Measurements from ENCODE around the gene TSPAN18. TPM values are rescaled to one million over a fixed set of nuclear protein-coding genes. Genes with fewer than 3 reads are reported as not detected.
A peak's percentile ranks its signal among the peaks of the same experiment; 100 is the strongest.

TSPAN18 gene
- total RNA-seq, 4 donors from 2014 or later, result 31.1 to 74.6 (median 34.7) TPM

DNA sequence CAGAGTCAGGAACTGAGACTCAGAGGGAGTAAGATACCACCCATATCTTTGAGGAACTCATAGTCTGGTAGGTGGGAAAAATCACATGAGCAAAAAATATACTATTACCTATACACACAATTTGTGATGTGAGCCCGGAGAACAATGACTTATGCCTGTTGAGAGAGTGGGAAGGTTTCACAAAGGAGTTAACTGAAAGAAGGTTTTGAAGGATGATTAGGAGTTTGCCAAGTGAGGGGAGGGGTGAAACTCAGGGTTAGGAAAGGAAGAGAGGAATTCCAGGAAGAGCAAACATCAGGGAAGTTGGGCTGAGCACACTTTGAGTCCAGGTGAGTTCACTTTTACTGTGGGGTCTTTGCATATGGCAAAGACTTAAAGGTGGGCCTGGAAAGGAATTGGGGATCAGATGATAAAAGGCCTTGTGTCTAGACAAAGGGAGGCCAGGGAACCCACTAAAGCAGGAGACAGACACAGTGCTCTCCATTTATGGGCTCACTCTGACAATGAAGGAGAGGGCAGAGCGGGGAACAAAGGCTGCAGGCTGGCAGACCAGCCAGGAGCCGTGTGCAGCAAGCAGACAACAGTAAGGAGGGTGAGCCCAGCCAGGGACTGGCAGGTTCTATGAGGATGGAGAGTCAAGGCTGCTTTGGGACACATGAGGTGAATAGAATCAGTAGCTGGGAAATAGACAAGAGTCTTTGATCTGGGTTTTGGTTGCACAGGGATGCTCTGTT is 33.1 kb downstream of the TSPAN18 start:
- peaks cover 0 to 6% of the 10 kb centered on the region in 2 donors for H3K36me3 ChIP-seq
- 55 to 81% methylated on average over 3 of the region's 3 CpGs for WGBS, 2 donors (ENCODE audit: low coverage in 1 of 2)
- H3K27ac ChIP-seq, result peak overlapping the region; percentile 54 to 93 (median 84)
- TF ChIP-seq POLR2A (IDR thresholded peaks at IDR 0.05) (no peak), CTCF (IDR thresholded peaks at IDR 0.05) (no peak), EP300 (IDR thresholded peaks at IDR 0.05) (no peak), POLR2AphosphoS5 (IDR thresholded peaks at IDR 0.05) (no peak)
- H3K9me3 ChIP-seq, result peaks cover 0 to 5% (median 0%) of the 10 kb centered on the region in 3 donors
- no peak for ATAC-seq
- no peaks in the 10 kb centered on the region for H3K27me3 ChIP-seq
- H3K4me1 ChIP-seq, result peaks cover 18 to 75% (median 29%) of the 10 kb centered on the region in 3 donors
- H3K4me3 ChIP-seq, result no peak overlapping the region

- peak overlapping the region; percentile 54 to 93 (median 84) for H3K27ac ChIP-seq
- peak; percentile 30 for ATAC-seq
- no peak for TF ChIP-seq POLR2AphosphoS5 (IDR thresholded peaks at IDR 0.05)
- TF ChIP-seq POLR2A (IDR thresholded peaks at IDR 0.05), result no peak
- TF ChIP-seq CTCF (IDR thresholded peaks at IDR 0.05), result no peak
- no peak for TF ChIP-seq EP300 (IDR thresholded peaks at IDR 0.05)
- H3K27me3 ChIP-seq, result no peaks in the 10 kb centered on the region
- peaks cover 0 to 5% (median 0%) of the 10 kb centered on the region in 3 donors for H3K9me3 ChIP-seq
- peaks cover 17 to 71% (median 24%) of the 10 kb centered on the region in 3 donors for H3K4me1 ChIP-seq
- H3K36me3 ChIP-seq, result peaks cover 0 to 6% of the 10 kb centered on the region in 2 donors
- no peak overlapping the region for H3K4me3 ChIP-seq
- 18 to 27% methylated on average over 1 of the region's 1 CpG for WGBS, 2 donors (ENCODE audit: low coverage in 1 of 2)
Observed at GRCh38 chr11:44760477-44760872, 33.7 kb downstream of the TSPAN18 start.

GRCh38 chr11:44760917-44761550 is 34.3 kb downstream of the TSPAN18 start:
- H3K9me3 ChIP-seq, result peaks cover 0 to 5% (median 0%) of the 10 kb centered on the region in 3 donors
- H3K4me3 ChIP-seq, result no peak overlapping the region
- 18% methylated on average over 7 of the region's 10 CpGs; no CpG with 5 or more reads in 1 of the 2 donors for WGBS, 2 donors (ENCODE audit: low coverage in 1 of 2)
- no peaks in the 10 kb centered on the region for H3K27me3 ChIP-seq
- peaks cover 11 to 71% (median 24%) of the 10 kb centered on the region in 3 donors for H3K4me1 ChIP-seq
- peaks cover 0 to 6% of the 10 kb centered on the region in 2 donors for H3K36me3 ChIP-seq
- TF ChIP-seq CTCF (IDR thresholded peaks at IDR 0.05) (peak in 1 of 4 experiments; percentile 22), POLR2AphosphoS5 (IDR thresholded peaks at IDR 0.05) (peak; percentile 52), EP300 (IDR thresholded peaks at IDR 0.05) (no peak), POLR2A (IDR thresholded peaks at IDR 0.05) (no peak)
- H3K27ac ChIP-seq, result peak overlapping the region; percentile 54 to 93 (median 84)
- ATAC-seq, result peak; percentile 88

GRCh38 chr11:44761551-44761961 is 34.8 kb downstream of the TSPAN18 start:
- peaks cover 0 to 6% of the 10 kb centered on the region in 2 donors for H3K36me3 ChIP-seq
- TF ChIP-seq POLR2AphosphoS5 (IDR thresholded peaks at IDR 0.05), result no peak
- H3K9me3 ChIP-seq, result peaks cover 0 to 5% (median 0%) of the 10 kb centered on the region in 3 donors
- WGBS, 2 donors (ENCODE audit: low coverage in 1 of 2), result 18 to 47% methylated on average over 3 of the region's 14 CpGs
- H3K27me3 ChIP-seq, result no peaks in the 10 kb centered on the region
- peak overlapping the region; percentile 54 to 93 (median 84) for H3K27ac ChIP-seq
- no peak overlapping the region for H3K4me3 ChIP-seq
- H3K4me1 ChIP-seq, result peaks cover 11 to 71% (median 29%) of the 10 kb centered on the region in 3 donors
- ATAC-seq, result no peak

GRCh38 chr11:44763121-44763820 is 36.5 kb downstream of the TSPAN18 start:
- no peak overlapping the region for H3K4me3 ChIP-seq
- WGBS, 2 donors (ENCODE audit: low coverage in 1 of 2), result 30 to 42% methylated on average over 2 to 4 of the region's 5 CpGs
- TF ChIP-seq POLR2AphosphoS5 (IDR thresholded peaks at IDR 0.05), result peak; percentile 13
- TF ChIP-seq EP300 (IDR thresholded peaks at IDR 0.05), result no peak
- peaks cover 14 to 79% (median 37%) of the 10 kb centered on the region in 3 donors for H3K4me1 ChIP-seq
- no peaks in the 10 kb centered on the region for H3K27me3 ChIP-seq
- peaks cover 0 to 1% (median 0%) of the 10 kb centered on the region in 3 donors for H3K9me3 ChIP-seq
- no peak for ATAC-seq
- H3K36me3 ChIP-seq, result peaks cover 0 to 6% of the 10 kb centered on the region in 2 donors
- peak overlapping the region; percentile 47 to 93 (median 84) for H3K27ac ChIP-seq

Data from gastroesophageal sphincter (tissue), 4 donors.